ENCODE data around the gene AQR. TPM values are rescaled to one million over a fixed set of nuclear protein-coding genes. Genes with fewer than 3 reads are reported as not detected.
A peak's percentile ranks its signal among the peaks of the same experiment; 100 is the strongest.

Gene AQR
- total and polyA plus RNA-seq, 9 donors = 9.2 to 32.4 (median 27.5) TPM

- DNase-seq = no peak
These were observed 17.4 kb upstream of the AQR start for GRCh38 chr15:34986771-34987480.

GRCh38 chr15:34986326-34986725, 16.8 kb upstream of the AQR start:
- Histone ChIP-seq H3K27ac (no peak overlapping the region), H3K4me3 (peak overlapping the region; percentile 55), H3K36me3 (no peaks in the 10 kb centered on the region), H3K27me3 (no peaks in the 10 kb centered on the region), H3K9me3 (no peaks in the 10 kb centered on the region), H3K4me1 (ENCODE audit: insufficient read depth) (peaks cover 10% of the 10 kb centered on the region)
- DNase-seq = no peak
- WGBS, 3 donors = 59 to 75% (median 64%) methylated on average over 1 of the region's 1 CpG
- intact Hi-C loops (cut with DNase I) = no loop called here
- TF ChIP-seq POLR2A (IDR thresholded peaks at IDR 0.05) (no peak), CTCF (IDR thresholded peaks at IDR 0.05) (no peak), EP300 (IDR thresholded peaks at IDR 0.05) (no peak)

More at GRCh38 chr15:34986771-34987480, 17.4 kb upstream of the AQR start:
- no peaks in the 10 kb centered on the region for H3K36me3 ChIP-seq
- intact Hi-C loops (cut with DNase I) = no loop called here
- H3K4me1 ChIP-seq (ENCODE audit: insufficient read depth) = peaks cover 10% of the 10 kb centered on the region
- H3K27ac ChIP-seq = peak overlapping the region in 1 of 2 donors; percentile 94
- 10 to 15% (median 10%) methylated on average over 9 of the region's 9 CpGs for WGBS, 3 donors
- H3K9me3 ChIP-seq = no peaks in the 10 kb centered on the region
- TF ChIP-seq CTCF (IDR thresholded peaks at IDR 0.05) (no peak), EP300 (IDR thresholded peaks at IDR 0.05) (no peak), POLR2A (IDR thresholded peaks at IDR 0.05) (no peak)
- H3K4me3 ChIP-seq = peak overlapping the region; percentile 55
- H3K27me3 ChIP-seq = no peaks in the 10 kb centered on the region

- intact Hi-C loops (cut with DNase I) = no loop called here
- no peak overlapping the region for H3K4me3 ChIP-seq
- H3K36me3 ChIP-seq = no peaks in the 10 kb centered on the region
- no peak for TF ChIP-seq EP300 (IDR thresholded peaks at IDR 0.05)
- TF ChIP-seq POLR2A (IDR thresholded peaks at IDR 0.05) = no peak
- no peak for TF ChIP-seq CTCF (IDR thresholded peaks at IDR 0.05)
- peaks cover 10% of the 10 kb centered on the region for H3K4me1 ChIP-seq (ENCODE audit: insufficient read depth)
- H3K27ac ChIP-seq = no peak overlapping the region
- H3K27me3 ChIP-seq = no peaks in the 10 kb centered on the region
- 65 to 77% (median 69%) methylated on average over 9 of the region's 9 CpGs for WGBS, 3 donors
- H3K9me3 ChIP-seq = no peaks in the 10 kb centered on the region
- DNase-seq = no peak
These were observed 15.5 kb upstream of the AQR start for GRCh38 chr15:34984889-34985630.

GRCh38 chr15:34976743-34977142, 7.2 kb upstream of the AQR start:
- 68 to 91% (median 84%) methylated on average over 2 of the region's 2 CpGs for WGBS, 3 donors
- intact Hi-C loops (cut with DNase I) = no loop called here
- no peak overlapping the region for H3K4me3 ChIP-seq
- no peaks in the 10 kb centered on the region for H3K9me3 ChIP-seq
- DNase-seq = no peak
- no peaks in the 10 kb centered on the region for H3K36me3 ChIP-seq
- TF ChIP-seq CTCF (IDR thresholded peaks at IDR 0.05) = no peak
- TF ChIP-seq POLR2A (IDR thresholded peaks at IDR 0.05) = no peak
- no peak for TF ChIP-seq EP300 (IDR thresholded peaks at IDR 0.05)
- no peak overlapping the region for H3K27ac ChIP-seq
- H3K27me3 ChIP-seq = no peaks in the 10 kb centered on the region
- H3K4me1 ChIP-seq (ENCODE audit: insufficient read depth) = no peaks in the 10 kb centered on the region

Measured in ovary (tissue), 9 donors.